DMS153 treated with DMSO at 0.1 percent for 48 hours (cell line): ENCODE data around the gene RGMB.

ENCODE experiments used
- DNase-seq: peaks from one replicate; lab custom pipeline; 2025; ENCODE audit not compliant: unreplicated experiment; lab: John Stamatoyannopoulos, UW

RGMB gene

DNA sequence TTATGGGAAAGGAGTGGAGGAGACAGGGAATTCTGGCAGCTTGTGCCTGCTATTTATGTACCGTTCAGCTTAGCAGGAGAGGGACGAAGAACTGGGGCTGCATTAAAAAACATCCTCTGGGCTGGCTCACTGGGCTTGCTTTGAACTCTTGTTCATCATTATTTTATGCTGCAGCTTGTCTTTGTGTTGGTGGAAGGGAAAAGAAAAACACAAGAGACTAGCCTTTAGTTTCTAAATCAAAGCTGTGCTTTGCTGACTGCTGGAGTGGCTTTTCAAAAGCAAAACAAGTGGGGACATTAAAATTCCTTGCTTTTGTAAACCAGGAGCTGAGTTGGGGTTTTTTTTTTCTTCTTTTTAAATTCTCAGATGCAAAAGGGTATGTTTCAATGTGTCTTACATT lies 5.9 kb upstream of the RGMB start:
- DNase-seq, result no peak

DNA sequence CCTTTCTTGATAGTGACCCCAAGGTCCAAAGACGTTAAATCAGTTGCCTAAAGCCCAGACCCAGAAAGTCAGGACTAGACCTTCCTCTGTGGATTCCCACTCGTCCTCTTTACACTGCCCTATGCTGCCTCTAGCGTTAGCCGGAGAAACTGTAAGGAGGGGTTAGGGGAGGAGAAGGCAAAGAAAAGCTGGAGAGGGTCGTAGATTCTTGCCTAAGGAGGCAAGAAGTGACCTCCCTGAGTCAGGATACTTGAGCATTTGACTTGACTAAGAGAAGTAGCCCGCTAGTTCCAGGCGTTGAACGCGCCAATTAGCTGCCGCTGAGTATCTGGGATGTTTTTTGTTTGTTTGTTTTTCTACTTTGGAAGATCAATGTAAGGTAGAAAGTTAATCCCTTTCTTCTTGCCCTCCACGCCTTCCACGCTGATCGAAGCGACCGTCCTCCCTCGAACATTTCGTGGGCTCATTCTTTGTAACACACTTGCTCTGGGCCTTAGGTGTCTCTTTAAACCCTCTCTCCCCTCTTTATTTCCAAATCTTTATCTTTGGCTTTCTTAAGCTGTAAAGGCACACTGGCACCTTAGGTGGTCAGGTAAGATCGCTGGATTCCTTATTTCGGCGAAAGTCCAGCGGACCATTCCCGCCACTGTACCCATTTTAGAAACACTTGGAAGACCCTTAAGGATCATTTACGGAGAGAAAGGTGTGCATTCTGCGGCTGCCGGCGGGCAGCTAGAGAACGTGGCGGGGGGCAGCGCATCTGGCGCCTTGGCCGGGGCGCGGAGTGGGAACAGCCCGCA lies 5.1 kb upstream of the RGMB start:
- DNase-seq, result peak; percentile 10

DNA sequence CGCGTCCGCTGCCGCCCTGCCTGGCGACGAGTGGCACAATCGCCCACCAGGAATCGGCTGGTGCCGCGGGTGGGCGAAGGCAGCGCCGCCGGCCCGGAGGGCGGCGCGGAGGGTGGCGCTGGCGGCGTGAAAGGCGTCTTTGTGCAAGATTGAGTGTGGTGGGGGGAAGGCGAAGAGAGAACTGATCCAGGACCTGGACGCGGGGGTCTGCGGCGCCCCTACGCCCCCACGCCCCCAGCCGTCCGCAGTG lies 4.6 kb upstream of the RGMB start:
- DNase-seq, result no peak

DNA sequence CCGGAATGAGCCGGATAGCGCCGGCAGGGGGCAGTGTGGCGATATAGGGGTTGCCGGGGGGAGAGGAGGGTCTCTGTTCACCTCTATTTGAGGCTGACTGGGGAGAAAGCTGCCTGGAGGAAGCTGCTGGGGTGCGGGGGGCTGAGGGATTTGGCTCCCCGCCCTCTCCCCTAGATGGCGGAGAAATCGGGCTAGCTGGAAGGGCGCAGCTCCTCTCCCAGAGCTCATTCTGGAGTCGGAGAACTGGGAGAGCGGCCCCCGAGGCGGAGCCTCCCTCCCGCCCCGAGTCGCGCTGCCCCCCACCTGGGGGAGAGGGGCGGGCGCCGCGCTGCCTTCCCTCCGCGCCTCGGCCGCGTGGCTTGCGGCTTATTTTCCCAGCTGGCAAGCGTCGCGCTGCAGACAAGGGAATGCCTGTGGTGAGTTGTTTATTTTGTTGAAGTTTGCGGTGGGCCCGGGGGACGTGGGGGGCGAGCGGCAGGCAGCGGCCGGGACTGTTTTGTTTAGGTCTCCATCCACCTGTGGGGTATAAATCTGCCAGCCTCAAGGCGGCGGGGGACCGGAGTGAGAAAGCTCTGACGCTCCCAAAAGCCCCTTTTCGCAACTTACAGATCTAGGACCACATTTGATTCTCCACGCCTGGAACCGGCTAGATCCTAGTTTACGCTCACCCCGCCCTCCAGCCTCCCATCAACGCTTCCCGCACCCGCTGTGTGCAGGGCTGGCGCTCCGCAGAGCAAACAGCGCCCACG lies 4.1 kb upstream of the RGMB start:
- no peak for DNase-seq

DNA sequence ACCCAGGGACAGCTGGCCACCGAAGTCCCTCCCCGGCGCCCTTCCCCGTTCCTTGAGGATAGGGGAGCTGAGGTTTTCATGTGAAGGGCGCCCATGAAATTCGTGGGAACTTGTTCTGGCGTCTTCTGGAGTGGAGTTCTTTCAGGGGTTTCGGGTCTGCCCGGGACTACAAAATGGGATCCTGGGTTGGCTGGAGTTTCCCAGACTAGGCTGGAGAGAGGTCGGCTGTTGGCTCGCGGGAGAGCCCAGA lies 3.6 kb upstream of the RGMB start:
- no peak for DNase-seq

DNA sequence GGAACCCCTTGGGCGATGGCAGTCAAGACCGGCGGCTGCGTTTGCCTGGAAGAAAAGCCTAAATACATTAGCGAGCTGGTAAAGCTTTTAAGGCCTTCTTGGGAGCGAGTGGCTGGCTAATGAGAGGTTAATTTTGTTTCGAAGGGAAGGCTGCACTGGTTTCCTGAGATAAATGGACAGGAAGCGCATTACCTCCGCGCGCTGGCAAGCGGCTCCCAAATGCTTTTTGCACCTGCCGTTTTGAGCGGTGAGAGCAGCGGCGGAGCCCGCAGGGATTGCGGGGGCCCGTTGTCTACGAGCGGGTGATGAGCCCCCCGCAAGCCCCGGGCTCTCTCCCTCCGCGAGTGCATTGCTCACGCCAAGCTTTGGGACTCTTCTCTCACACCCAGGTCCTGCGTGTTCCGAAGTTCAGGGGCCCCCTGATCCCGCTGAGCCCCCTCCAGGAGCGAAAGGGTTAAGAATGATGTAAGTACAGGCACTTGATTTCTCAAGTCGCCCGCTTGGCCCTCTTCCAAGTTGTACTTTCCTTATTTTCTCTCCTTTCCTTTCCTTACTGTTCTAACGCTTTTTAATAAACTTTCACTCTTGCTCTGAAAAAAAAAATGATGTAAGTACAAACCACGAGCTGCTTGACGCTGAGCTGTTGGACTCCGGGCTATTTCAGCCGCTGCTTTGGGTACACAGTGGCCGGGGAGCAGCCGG lies 3.1 kb upstream of the RGMB start:
- DNase-seq, result no peak

DNA sequence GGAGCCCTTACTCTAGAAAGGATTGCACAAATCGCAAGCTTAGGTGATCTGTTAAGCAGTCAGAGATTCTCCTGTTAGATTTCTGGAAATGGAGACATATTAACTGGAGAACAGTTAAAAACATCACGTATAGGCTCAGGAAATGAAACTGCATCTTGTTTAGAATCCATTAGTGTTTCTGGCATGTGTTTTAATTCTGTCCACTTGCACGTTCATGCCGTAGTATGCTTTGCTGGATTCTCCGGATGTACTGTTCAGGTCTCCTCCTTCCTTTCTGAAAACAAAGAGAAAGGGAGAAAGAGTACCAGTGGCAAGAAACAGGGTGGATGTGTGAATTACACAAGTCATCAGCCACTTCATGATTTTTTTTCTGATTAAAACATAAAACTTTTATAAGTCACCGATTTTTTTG lies 2.5 kb upstream of the RGMB start:
- no peak for DNase-seq

DNA sequence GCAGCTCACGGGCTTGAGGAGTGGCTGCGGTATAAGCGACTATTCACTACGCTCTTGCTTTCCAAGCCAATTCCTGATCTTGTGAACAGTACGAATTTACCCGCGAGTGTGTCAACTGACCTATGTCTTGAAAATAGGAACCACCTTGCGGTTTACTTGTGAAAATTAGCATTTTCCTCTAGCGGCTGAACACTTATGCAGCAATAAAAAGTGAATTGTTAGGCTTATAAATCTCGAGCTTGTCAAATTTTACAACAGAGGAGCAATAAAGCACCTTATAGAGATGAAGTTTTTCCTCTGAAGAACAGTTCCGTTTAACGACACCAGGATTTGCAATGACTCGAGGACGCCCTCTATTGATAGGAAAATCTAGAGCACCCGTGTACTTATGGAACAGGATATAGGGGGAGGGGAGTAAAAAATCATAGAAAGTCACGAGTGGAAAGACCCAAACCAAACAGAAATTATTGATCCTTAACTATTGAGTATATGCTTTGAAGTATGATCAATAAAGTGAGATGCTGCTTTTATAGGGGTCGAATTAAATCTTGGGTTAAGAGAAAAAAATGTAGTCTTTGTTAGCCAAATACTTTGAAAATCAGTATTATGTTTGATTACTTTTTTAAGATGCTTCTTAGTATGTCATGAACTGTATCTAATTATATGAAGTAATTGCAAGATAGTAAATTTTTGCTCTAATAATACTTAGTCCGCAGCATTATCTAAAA lies 1.9 kb upstream of the RGMB start:
- peak; percentile 43 for DNase-seq

DNA sequence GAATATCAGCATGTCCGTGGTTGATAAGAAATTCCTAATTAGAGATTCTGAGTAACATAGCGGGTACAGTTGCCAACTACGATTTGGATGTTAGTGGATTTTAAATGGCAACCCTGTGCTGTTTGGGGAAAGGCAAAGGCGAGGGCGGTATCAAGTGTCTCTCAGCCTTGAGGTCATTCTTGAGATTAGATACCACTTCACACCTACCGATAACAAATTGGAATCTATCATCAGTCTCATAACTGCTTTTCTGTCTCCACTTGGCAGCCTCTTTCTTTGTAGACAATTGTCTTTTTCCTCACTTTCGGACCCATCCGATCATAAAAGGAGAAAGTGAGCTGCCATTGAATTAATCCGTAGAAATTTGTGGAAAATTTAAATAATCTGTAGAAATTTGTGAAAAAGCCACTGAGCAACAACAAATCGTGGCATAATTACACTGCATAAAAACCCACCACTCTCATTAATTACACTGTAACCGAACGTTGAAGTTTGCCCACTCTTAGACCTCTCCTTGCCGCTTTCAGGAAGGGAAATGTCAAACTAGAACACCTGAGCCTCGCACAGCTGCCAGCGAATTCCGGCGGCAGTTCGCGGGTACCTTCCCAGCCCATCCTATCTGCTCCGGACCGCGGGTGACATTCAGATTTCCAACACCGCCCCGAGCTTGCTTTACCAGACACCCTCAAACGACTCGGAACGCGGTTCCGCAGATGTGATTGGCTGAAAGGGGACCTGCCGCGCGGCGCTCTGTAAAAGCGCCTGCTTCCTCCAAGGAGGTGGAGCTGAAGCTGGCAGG lies 849 bp upstream of the RGMB start:
- DNase-seq, result peak; percentile 53

DNA sequence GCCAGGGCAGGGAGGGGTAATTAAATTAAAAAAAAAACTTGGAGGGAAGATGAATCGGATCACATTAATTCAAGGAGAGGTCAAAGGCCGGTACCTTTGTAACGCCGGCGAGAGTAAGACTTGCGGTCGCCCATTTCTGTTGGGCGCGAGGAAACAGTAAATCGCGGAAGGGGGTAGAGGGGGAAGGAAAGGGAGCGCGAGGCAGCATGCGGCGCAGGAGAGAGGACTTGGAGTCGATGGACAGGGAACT lies 324 bp upstream of the RGMB start:
- no peak for DNase-seq

DNA sequence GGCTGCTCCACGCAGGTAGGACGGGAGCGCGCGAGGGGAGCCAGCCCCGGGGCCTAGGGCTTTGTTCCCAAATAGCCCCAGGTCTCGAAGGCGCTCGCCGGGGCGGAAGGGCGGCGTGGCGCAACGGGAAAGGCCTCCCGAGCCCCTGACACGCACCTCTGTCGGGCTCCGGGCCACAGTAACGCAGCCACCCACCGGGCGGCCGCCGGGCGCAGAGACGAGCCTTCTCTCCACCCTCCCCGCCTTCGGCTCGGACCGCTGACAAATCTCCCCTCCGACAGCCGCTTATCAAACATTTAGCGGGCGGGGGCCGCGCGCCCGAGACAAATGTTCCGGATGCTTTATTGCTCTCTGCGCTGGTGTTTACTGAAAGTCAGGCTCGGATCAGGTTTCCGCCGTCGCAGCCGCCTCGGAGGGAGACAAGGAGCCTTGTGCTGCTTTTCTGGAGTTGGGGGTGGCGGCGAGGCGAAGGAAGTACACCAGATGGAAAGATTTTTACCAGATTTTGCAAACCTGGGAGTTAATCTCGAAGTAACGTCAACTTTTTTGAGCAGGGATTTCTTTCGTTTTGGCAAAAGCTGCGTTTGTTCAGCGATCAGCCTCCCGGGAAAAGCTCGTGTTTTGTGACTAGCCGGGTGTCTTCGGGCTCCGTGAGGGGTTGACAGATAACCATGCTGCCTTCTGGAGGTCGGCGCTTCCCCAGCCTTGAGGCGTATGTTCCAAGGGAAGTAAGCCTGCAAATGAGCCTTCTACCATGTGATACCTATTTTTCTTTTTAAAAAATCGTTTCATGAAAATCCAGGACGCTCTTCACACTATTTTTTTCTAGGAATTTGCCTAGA lies 950 bp downstream of the RGMB start:
- DNase-seq, result peak; percentile 23

DNA sequence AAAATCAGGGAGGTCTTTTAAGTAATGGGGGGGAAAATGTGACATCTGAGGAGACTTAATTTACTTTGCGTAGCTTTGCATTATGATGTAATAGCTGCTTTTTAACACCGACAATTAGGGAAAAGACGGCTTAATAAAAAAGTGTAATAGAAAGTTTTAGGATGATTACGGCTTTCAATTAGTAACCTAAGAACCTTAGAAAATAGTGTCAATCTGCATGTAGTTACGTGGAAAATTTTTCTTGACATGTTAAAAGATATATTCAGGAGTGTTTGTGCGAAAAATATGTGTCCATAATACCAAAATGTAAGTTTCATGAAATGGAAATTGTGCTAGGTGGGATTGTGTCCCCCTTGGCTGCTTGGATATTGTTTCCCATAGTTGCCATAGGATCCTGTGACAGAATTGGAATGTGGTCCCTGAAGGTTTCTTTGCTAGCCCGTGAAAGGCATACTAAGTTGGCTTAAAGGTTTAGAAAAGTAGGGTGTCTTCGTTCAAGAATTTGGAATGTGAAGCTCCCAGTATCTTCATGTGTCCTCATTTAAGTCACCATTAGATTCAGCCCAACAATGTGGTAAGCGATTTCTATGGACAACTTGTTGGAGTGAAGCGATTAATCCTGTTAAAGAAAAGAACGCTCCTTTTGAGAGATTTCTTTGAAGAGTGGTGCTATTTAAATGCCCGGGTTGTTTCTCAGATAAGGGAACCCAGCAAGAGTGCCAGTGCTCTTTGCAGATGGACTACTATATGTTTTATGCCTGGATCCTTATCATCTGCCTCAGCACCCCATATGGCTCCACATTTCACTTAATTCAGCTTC lies 2.0 kb downstream of the RGMB start:
- no peak for DNase-seq

DNA sequence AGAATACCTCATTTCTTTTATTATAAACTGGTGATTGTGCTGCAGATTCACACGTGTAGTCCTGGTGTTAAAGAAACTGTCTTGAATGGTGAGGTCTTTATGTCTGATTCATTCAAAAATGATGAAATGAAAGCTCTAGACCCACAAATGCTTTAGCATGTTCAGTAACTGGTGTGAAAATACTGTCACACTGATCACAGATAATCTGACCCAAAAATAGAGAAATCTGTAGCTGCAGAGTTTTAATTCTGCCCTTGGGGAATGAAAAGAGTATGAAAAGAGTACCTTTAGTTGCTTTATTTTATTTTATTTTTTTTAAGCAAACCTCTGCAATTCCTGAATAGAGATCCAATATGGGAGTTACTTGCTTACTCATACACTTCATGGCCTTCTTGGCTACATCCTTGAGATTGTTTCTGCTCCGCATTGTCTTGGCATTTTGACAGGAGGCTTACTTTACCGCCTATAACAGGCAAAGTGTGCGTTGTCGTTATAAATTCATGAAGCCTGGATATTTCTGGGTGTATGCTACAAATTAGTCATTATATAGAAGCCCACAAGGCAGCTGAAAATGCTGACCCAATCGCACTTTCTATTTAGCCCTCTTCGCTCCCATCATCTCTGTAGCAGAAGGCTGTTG lies 2.7 kb downstream of the RGMB start:
- DNase-seq, result no peak

DNA sequence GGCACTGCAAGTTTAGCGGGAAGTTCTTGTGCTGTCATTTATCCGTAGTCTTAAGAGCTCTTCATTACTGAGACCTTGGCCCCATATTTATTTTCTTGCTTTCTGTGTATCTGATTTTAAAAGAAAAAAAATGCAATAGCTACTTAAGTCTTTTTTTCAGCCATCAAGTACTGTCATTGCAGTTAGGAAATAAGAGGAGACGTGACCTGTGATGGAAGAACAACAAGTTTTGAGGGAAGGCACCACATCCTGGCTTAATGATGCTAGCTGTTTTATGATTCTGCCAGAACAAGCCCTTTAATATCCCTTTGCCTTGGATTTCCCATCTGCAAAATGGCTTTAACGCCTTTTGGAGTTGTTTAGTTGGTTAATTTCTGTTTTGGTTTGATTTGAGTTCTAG lies 3.8 kb downstream of the RGMB start:
- DNase-seq, result no peak

DNA sequence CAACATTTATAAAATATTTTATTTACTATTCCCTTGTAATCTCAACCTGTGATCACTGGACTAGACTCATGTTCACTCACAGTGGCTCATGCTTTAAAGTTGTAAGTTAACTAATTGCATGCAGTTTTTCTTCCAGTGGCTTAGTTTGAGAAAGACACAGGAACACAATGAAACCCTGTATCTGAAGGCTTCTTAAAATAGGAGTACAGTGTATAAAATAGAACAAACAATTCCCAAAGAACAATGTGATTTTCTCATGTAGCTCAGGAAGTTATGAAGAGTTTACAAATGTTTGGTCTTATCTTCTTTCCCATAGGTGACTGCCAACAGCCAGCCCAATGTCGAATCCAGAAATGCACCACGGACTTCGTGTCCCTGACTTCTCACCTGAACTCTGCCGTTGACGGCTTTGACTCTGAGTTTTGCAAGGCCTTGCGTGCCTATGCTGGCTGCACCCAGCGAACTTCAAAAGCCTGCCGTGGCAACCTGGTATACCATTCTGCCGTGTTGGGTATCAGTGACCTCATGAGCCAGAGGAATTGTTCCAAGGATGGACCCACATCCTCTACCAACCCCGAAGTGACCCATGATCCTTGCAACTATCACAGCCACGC lies 5.9 kb downstream of the RGMB start:
- DNase-seq, result no peak

DNA sequence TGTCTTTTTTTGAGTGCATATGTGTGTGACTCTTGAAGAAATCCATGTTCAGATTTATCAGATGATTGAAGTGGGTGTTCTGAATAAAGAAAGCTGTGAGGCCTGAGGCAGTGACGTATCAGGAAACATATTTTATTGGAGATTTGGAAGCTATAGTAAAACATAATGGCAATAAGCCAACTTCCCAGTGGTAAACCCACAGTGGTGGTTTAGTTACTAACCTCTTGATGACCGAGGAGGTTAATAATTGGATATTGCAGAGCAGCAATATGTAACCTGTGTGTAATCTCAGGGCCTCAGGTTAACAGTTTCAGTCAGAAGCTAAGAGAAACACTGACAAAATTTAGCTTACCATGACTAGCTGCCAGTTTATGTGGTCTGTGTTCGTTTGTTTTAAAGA lies 6.9 kb downstream of the RGMB start:
- DNase-seq, result no peak

DNA sequence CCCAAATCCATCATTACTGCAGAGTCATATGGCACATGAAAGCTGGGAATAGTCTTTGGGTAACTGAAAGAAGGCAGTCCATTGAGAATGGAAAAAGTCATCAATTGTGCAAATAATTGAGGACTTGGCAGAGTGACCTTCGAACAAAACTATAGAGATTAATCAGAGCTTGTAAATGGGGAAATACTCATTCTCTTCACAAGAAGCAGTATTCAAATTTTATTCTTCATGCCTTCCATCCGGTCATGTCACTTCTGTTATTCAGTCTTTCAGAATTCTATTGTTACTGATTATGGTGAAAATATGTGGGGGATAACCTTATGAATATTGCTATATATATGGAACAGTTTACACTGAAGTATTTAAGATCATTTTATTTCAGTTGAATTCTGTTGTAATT lies 8.1 kb downstream of the RGMB start:
- no peak for DNase-seq

DNA sequence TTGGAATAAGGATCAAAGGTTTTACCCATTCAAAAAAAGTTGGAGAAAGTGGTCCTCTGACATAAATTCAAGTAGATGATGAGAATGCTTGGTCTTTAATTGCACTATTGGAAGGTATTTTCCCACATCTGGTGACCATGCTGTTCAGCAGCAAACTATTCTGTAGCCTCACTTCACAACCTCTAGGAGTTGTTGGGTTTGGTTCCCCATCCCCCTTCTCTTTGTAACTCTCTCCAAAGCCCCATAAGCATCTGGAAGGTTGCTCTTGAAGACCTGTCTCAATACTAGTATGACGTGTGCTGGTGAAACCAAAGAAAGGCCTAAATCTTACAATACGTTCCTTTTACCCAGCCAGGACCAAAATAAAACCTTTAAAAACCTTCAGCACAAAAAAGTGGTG lies 8.5 kb downstream of the RGMB start:
- no peak for DNase-seq
